ENCODE measurements around the gene ANKFN1.
A peak's percentile ranks its signal among the peaks of the same experiment; 100 is the strongest.

DNA sequence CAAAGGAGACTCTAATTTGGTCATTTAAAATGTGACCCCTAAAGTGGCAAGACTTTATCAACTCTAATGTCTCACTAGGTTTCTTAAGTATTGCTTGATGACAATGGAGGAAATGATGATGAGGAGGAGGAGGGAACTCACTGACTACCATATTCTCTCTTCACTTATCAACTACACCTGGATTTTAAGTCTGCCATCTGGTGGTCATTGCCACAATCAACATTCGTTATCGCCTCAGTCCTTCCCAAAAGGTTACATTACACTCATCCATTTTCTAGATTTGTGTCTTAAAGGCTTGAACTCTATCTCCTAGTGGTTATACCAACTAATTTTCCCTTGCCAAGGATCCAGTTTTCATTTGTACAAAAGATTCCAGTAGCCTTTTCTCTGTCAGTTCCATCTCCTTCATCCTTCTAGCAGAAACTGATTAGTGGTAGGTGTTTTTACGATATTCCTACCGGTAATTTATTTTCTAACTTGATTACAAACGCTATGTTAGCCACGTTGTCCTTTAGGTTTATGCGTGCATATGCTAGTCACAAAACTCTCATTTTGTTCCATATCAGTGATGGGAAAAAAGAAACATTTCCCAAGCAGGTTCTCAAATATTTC, 325.7 kb downstream of the ANKFN1 start:
- no peak for TF ChIP-seq POLR2A (IDR thresholded peaks at IDR 0.05; ENCODE audit: low read depth)
- no peak for TF ChIP-seq POLR2AphosphoS5 (IDR thresholded peaks at IDR 0.05)
- TF ChIP-seq, protein P1, sequence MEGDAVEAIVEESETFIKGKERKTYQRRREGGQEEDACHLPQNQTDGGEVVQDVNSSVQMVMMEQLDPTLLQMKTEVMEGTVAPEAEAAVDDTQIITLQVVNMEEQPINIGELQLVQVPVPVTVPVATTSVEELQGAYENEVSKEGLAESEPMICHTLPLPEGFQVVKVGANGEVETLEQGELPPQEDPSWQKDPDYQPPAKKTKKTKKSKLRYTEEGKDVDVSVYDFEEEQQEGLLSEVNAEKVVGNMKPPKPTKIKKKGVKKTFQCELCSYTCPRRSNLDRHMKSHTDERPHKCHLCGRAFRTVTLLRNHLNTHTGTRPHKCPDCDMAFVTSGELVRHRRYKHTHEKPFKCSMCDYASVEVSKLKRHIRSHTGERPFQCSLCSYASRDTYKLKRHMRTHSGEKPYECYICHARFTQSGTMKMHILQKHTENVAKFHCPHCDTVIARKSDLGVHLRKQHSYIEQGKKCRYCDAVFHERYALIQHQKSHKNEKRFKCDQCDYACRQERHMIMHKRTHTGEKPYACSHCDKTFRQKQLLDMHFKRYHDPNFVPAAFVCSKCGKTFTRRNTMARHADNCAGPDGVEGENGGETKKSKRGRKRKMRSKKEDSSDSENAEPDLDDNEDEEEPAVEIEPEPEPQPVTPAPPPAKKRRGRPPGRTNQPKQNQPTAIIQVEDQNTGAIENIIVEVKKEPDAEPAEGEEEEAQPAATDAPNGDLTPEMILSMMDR (IDR thresholded peaks at IDR 0.05): peak; percentile 6 to 34 (median 14)
- TF ChIP-seq EP300 (IDR thresholded peaks at IDR 0.05): no peak
